Ramos (cell line): ENCODE results near the gene MORN2.
"Not testable (repeated sequence)": the region's sequence is repeated elsewhere in the genome, so short reads cannot be mapped to it uniquely, and the experiment has no call there.

Experiments
- in situ Hi-C: fragments of 300-500 bp; cut with MboI; formaldehyde crosslinking; loops from one replicate; pipeline ENCODE4 v1.14.3; 2022; ENCODE audit warnings: low sequenced_read_pairs; ENCODE audit not compliant: unreplicated experiment

MORN2 gene

GRCh38 chr2:38875576-38876367 lies at the start of gene MORN2, which contains the start of gene DHX57:
TSS of gene MORN2 (plus strand) at chr2:38875976.
TSS of gene DHX57 (minus strand) at chr2:38875934. CDS start at chr2:38868405, 7,529 bp downstream.
- in situ Hi-C loops = no loop called here

GRCh38 chr2:38827539-38828145 lies 48.1 kb upstream of the MORN2 start:
- in situ Hi-C loops = not testable (repeated sequence)

DNA sequence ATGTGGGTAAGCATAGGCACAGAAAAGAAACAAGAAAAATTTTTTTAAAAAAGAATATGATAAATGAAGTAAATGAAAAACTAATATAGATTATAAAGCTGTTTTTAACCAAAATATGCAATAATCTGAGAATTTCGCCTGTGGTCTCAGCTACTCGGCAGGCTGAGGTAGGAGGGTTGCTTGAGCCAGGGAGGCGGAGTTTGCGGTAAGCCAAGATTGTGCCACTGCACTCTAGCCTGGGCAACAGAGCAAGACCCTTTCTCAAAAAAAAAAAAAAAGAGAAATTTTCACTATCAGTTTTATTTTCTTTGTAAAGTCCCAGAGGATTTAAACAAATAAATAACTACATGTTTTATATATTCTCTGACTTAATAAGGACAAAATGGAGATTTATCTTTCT lies 47.3 kb upstream of the MORN2 start:
- in situ Hi-C loops = no loop called here

DNA sequence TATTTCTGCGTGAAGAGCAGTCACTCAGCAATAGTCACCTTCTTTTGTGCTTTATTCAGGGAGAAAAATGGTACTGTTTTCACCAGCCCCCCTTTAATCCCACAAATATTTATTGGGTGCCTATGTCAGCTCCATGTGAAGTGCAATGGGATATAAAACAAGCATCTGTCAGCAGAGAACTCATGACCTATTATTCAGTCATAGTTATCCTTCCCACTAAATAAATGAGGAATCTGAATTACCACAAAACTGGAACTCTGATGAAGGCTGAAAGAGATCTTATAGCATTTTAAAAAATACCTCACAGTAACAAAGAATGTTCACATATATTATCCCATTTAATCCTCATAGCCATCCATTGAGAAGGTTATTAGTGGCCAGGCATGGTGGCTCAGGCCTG lies 45.8 kb upstream of the MORN2 start:
- in situ Hi-C loops = no loop called here

DNA sequence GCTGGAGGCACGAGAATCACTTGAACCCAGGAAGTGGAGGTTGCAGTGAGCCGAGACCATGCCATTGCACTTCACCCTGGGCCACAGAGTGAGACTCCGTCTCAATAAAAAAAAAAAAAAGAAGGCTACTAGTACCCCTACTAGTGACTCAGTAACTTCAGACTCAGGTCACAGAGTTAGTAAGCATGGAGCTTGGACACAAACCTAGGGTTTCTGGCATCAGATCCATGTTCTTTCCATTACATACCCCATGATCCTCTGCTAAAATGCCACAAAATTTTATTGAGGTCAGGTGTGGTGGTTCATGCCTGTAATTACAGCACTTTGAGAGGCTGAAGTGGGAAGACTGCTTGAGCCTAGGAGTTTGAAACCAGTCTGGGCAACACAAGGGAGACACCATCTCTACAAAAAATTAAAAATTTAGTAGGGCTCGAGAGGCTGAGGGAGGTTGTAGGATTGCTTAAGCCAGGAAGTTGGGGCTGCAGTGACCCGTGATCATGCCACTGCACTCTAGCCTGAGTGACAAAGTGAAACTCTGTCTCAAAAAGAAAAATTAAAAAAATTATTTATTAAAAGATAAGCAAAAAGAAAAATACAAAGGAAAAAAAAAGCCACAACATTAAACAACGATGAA lies 45.1 kb upstream of the MORN2 start:
- in situ Hi-C loops = no loop called here

DNA sequence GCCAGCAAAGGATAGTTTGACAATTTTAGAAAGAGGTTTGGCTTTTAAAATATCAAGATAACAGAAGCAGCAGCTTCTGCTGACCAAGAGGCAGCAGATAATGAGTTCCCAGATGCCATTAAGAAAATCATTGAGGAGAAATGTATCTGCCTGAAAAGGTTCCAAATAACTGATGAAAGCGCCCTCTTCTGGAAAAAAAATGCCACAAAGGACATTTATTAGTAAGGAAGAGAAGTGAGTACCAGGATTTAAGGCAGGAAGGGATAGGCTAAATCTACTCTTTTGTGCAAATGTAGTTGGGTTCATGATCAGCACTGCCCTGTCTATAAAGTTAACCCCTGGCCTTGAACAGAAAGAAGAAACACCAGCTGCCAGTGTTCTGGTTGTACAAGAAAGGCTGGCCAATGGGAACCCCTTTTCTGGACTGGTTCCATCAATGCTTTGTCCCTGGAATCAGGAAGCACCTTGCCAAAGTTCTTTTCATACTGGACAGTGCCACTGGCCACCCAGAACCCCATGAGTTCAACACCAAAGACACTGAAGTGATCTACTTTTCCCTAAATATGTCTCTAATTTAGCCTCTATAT lies 40.7 kb upstream of the MORN2 start:
- in situ Hi-C loops = no loop called here

- in situ Hi-C loops = no loop called here
These were observed 39.8 kb upstream of the MORN2 start for GRCh38 chr2:38835990-38836389.

- in situ Hi-C loops = no loop called here
These were observed 39.0 kb upstream of the MORN2 start for GRCh38 chr2:38836791-38837190.

DNA sequence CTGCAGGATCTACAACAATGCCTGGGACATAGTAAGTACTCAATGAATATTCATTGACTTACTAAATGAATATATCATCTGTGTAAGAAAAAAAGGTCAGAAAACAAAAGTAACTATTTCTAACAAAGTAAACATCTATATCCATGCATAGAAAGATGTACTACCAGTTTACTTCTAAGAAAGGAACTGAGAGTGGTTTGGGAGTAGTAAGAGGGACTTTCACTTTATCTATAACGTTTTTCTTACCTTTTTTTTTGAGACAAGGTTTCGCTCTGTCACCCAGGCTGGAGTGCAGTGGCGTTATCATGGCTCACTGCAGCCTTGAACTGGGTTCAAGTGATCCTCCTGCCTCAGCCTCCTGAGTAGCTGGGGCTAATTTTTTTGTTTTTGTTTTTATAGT lies 25.7 kb upstream of the MORN2 start:
- in situ Hi-C loops = no loop called here

DNA sequence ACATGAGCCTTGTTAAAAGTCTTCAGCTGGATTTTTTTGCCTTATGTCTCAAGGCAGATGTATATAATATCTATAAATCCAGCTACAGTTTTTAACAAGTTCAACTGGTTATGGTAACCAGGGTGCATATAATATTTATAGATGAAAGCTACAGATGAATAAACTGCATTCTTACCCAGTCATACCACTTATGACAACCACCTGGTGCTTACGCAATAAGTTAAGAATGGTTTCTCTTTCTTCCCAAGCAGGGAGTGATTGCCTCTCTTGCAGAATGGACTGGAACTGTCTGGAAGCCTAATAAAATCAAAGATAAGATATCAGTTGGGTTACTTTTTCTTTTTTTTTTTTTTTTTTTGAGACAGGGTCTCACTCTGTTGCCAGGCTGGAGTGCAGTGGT lies 19.6 kb upstream of the MORN2 start:
- in situ Hi-C loops = no loop called here

- in situ Hi-C loops = no loop called here
These were observed 13.3 kb upstream of the MORN2 start for GRCh38 chr2:38862476-38862875.

DNA sequence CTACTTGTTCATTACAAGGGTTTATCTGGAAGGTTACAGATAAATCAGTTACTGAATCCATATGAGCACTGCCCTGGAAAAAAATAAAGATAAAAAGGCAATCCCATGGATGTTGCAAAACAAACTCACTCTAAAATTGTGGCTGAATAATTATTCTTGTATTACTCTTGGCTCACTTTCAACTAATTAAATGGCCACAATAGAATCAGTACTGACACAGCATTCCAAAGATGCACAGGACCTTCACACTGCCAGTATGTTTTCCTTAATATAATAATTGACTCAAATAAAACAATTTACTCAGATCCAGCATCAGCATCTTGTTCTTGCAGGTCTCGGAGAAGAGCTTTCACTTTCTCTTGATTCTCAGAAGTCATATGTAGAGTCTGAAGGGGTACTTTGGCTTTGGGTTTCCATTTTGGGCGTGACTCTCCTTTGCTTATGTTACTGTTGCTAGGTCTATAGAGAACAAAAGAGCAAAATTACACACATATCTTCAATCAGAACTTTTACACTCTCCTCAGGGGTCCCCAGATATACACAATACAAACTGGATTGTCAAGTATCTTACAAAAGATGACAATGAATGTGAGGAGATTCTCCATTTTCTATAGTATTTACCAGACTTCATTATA lies 12.6 kb upstream of the MORN2 start:
- in situ Hi-C loops = no loop called here

DNA sequence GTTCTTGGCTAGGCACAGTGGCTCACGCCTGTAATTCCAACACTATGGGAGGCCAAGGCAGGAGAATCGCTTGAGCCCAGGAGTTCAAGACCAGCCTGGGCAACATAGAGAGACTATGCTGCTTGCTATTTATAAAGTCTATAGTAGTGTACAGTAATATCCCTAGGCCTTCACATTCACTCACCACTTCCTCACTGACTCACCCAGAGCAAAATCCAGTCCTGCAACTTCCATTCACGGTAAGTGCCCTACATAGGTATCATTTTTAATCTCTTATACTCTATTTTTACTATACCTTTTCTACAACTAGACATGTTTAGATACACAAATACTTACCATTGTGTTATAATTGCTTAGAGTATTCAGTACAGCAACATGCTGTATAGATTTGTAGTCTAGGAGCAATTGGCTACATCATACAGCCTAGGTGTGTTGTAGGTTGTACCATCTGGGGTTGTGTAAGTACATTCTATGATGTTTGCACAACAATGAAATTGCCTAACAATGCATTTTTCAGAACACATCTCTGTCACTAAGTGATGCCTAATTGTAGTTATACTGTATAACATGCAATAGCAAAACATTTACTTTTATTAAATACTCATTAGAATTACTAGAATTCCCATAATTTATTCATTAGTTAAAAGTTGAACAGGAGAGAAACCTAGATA lies 8.9 kb upstream of the MORN2 start:
- in situ Hi-C loops = no loop called here

DNA sequence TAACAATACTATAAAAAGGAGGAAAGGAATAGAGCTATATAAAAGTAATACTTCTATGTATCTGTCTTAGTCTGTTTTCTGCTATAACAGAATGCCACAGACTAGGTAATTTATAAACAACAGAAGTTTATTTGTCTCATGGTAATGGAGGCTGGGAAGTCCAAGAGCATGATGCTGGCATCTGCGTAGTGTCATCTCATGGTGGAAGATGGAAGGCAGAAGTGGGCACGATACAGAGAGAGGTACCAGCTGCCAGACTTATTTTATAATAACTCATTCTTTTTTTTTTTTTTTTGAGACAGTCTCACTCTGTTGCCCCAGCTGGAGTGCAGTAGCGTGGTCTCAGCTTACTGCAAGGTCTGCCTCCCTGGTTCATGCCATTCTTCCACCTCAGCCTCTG lies 4.3 kb upstream of the MORN2 start:
- in situ Hi-C loops = no loop called here

GRCh38 chr2:38873763-38874162 lies 2.0 kb upstream of the MORN2 start:
- in situ Hi-C loops = no loop called here

DNA sequence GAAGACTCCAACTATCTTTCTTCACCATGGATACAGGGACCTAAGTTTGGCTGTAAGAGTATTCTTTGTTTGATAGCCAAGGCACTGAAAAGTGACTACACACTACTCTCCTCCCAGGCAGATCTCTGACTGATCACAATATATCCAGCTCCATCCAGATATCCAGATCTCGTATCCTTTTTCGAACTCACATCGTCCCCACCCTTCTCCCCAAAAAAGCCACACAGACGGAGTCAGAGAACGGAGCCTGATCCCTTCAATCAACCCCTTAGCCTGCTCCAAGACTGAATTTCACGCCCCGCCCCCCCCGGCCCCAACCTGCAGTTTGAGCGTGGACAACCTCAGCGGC lies 575 bp upstream of the MORN2 start:
- in situ Hi-C loops = no loop called here

GRCh38 chr2:38876407-38876806 lies 631 bp downstream of the MORN2 start:
- in situ Hi-C loops = no loop called here

GRCh38 chr2:38886063-38886462 lies 10.3 kb downstream of the MORN2 start:
- in situ Hi-C loops = no loop called here

- in situ Hi-C loops = no loop called here
These were observed 11.6 kb downstream of the MORN2 start for GRCh38 chr2:38887347-38887746.

GRCh38 chr2:38887902-38888554 lies 12.3 kb downstream of the MORN2 start:
- in situ Hi-C loops = no loop called here
